Measurements from ENCODE around the gene NANS. TPM values are rescaled to one million over a fixed set of nuclear protein-coding genes. Genes with fewer than 3 reads are reported as not detected.

The NANS gene
- total RNA-seq, 1 experiment from 2014 or later: 40.4 TPM

DNA sequence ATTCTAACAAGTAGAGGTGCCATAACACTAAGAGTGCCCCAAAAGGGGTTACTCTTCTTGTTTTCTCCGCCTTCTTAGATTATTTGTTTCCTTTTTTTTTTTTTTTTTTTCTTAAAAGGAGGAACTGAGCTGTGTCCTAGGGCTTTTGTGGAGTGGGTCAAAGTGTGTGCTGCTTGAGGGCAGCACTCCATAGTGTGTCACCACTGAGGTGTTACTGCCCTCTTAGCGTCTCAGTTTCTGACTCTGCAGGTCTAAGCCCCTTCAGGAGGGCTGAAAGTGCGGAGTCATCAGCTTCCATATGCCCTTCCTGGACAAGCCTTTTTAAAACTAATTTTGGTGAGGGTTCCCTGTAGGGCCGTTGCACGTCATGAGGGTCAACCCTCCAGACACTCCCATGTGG, 12.6 kb upstream of the NANS start:
- Histone ChIP-seq H4K91ac (ENCODE audit: insufficient read length, low read depth, low read length) (no peak overlapping the region), H3K14ac (ENCODE audit: insufficient read depth, low read length) (no peak overlapping the region), H4K20me1 (ENCODE audit: control insufficient read depth, insufficient read depth, insufficient read length) (no peaks in the 10 kb centered on the region), H3K27me3 (ENCODE audit: insufficient read depth, low read length) (no peaks in the 10 kb centered on the region), H3K79me1 (ENCODE audit: insufficient read depth, low read depth, low read length, poor library complexity, severe bottlenecking) (no peaks in the 10 kb centered on the region), H3K9me3 (ENCODE audit: control insufficient read depth, low read depth, low read length) (no peaks in the 10 kb centered on the region), H3K4me1 (ENCODE audit: insufficient read depth, low read length) (no peaks in the 10 kb centered on the region; the same call in 1 of the 2 replicates), H3K79me2 (ENCODE audit: insufficient read depth, low read length) (no peaks in the 10 kb centered on the region), H2BK15ac (ENCODE audit: low read depth, low read length) (no peak overlapping the region), H3K27ac (ENCODE audit: insufficient read length, low read depth, low read length) (no peak overlapping the region), H3K56ac (ENCODE audit: insufficient read length, low read depth, low read length) (no peak overlapping the region), H2AK5ac (ENCODE audit: insufficient read length, low read length) (no peak overlapping the region), H3K4me2 (ENCODE audit: insufficient read depth, insufficient read length, low read length) (no peak overlapping the region), H2BK20ac (ENCODE audit: low read depth, low read length, poor library complexity, severe bottlenecking) (no peak overlapping the region), H4K8ac (replicated peaks; ENCODE audit: insufficient read length, low read depth, low read length) (no peak overlapping the region), H3K18ac (ENCODE audit: insufficient read length, low read depth, low read length) (no peak overlapping the region), H3K9ac (ENCODE audit: extremely low read depth, insufficient read length, low read length) (no peak overlapping the region), H2BK120ac (ENCODE audit: low read depth, low read length, poor library complexity, severe bottlenecking) (no peak overlapping the region), H2BK12ac (ENCODE audit: insufficient read length, low read depth, low read length) (no peak overlapping the region), H3T11ph (ENCODE audit: low read length) (no peak overlapping the region), H2BK5ac (ENCODE audit: insufficient read length, low read length) (no peak overlapping the region), H4K5ac (ENCODE audit: insufficient read length, low read depth, low read length) (no peak overlapping the region), H3K4ac (ENCODE audit: low read depth, low read length) (no peak overlapping the region), H2AFZ (ENCODE audit: low read length) (no peak overlapping the region), H3K23me2 (ENCODE audit: insufficient read length, low read depth, low read length, poor library complexity, severe bottlenecking) (no peaks in the 10 kb centered on the region), H3K23ac (ENCODE audit: insufficient read length, low read depth, low read length) (no peak overlapping the region)
- WGBS (ENCODE audit: extremely low coverage, insufficient read length, low lambda C conversion rate): no CpG with 5 or more reads among the region's 5 CpGs
- Mint-ChIP-seq H3K4me3 (no peak overlapping the region), H3K36me3 (ENCODE audit: insufficient read depth in 1 of 3, low read depth in 3 of 3) (no peaks in the 10 kb centered on the region), H3K4me1 (peaks cover 9 to 10% of the 10 kb centered on the region in 2 experiments), H3K27me3 (ENCODE audit: low read depth) (peaks cover 15% of the 10 kb centered on the region), H3K9me3 (no peaks in the 10 kb centered on the region), H3K27ac (no peak overlapping the region)
- DNase-seq: no peak
- TF ChIP-seq, protein P1, sequence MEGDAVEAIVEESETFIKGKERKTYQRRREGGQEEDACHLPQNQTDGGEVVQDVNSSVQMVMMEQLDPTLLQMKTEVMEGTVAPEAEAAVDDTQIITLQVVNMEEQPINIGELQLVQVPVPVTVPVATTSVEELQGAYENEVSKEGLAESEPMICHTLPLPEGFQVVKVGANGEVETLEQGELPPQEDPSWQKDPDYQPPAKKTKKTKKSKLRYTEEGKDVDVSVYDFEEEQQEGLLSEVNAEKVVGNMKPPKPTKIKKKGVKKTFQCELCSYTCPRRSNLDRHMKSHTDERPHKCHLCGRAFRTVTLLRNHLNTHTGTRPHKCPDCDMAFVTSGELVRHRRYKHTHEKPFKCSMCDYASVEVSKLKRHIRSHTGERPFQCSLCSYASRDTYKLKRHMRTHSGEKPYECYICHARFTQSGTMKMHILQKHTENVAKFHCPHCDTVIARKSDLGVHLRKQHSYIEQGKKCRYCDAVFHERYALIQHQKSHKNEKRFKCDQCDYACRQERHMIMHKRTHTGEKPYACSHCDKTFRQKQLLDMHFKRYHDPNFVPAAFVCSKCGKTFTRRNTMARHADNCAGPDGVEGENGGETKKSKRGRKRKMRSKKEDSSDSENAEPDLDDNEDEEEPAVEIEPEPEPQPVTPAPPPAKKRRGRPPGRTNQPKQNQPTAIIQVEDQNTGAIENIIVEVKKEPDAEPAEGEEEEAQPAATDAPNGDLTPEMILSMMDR (conservative IDR thresholded peaks at IDR 0.05): no peak
